GM18867 (cell line): ENCODE results near the gene CYP4F12.
"Not testable (repeated sequence)": the region's sequence is repeated elsewhere in the genome, so short reads cannot be mapped to it uniquely, and the experiment has no call there.

Source experiments
- ATAC-seq: cut with Tn5 transposase; IDR thresholded peaks from one replicate; pipeline ENCODE4 v1.9.1; 2021; ENCODE audit warnings: mild to moderate bottlenecking, moderate library complexity; ENCODE audit not compliant: unreplicated experiment

Gene CYP4F12

GRCh38 chr19:15644816-15645215 lies 28.1 kb upstream of the CYP4F12 start:
- no peak for ATAC-seq

GRCh38 chr19:15649526-15649925 lies 23.4 kb upstream of the CYP4F12 start:
- no peak for ATAC-seq

- not testable (repeated sequence) for ATAC-seq
These were observed 22.8 kb upstream of the CYP4F12 start for GRCh38 chr19:15650123-15650522.

GRCh38 chr19:15651791-15652190 lies 21.1 kb upstream of the CYP4F12 start:
- no peak for ATAC-seq

- no peak for ATAC-seq
These were observed 20.2 kb upstream of the CYP4F12 start for GRCh38 chr19:15652559-15653278.

- no peak for ATAC-seq
These were observed 16.4 kb upstream of the CYP4F12 start for GRCh38 chr19:15656467-15656866.

- ATAC-seq: no peak
These were observed 9.6 kb upstream of the CYP4F12 start for GRCh38 chr19:15663247-15663646.

GRCh38 chr19:15666186-15666585 lies 6.7 kb upstream of the CYP4F12 start:
- ATAC-seq: no peak

GRCh38 chr19:15666883-15667282 lies 6.0 kb upstream of the CYP4F12 start:
- ATAC-seq: no peak

- no peak for ATAC-seq
These were observed 3.4 kb upstream of the CYP4F12 start for GRCh38 chr19:15669440-15669839.

GRCh38 chr19:15669891-15670290 lies 3.0 kb upstream of the CYP4F12 start:
- ATAC-seq: no peak

- ATAC-seq: no peak
These were observed 1.6 kb upstream of the CYP4F12 start for GRCh38 chr19:15671237-15671821.

GRCh38 chr19:15671891-15672579 lies 852 bp upstream of the CYP4F12 start:
- ATAC-seq: no peak

GRCh38 chr19:15673176-15673654 lies 328 bp downstream of the CYP4F12 start:
- no peak for ATAC-seq

- no peak for ATAC-seq
These were observed 2.7 kb downstream of the CYP4F12 start for GRCh38 chr19:15675560-15675959.

GRCh38 chr19:15679089-15679488 lies 6.2 kb downstream of the CYP4F12 start:
- ATAC-seq: no peak

GRCh38 chr19:15679865-15680264 lies 7.0 kb downstream of the CYP4F12 start:
- not testable (repeated sequence) for ATAC-seq

- ATAC-seq: no peak
These were observed 7.8 kb downstream of the CYP4F12 start for GRCh38 chr19:15680478-15681322.

- ATAC-seq: no peak
These were observed 10.5 kb downstream of the CYP4F12 start for GRCh38 chr19:15683411-15683810.

- ATAC-seq: no peak
These were observed 11.9 kb downstream of the CYP4F12 start for GRCh38 chr19:15684828-15685227.

GRCh38 chr19:15696654-15697194 lies 23.8 kb downstream of the CYP4F12 start:
- ATAC-seq: no peak
